Glutamatergic neuron (in vitro differentiated cells): ENCODE measurements around the gene KCNT1. TPM values are rescaled to one million over a fixed set of nuclear protein-coding genes. Genes with fewer than 3 reads are reported as not detected.

Experiments
- DNase-seq: peaks from one replicate; pipeline ENCODE4 v3.0.0; 2022
- H3K27ac Mint-ChIP-seq: one replicate; pipeline ENCODE4 v1.8.0; 2020; ENCODE audit warnings: mild to moderate bottlenecking, mixed read lengths, inconsistent platforms; ENCODE audit not compliant: unreplicated experiment
- H3K27me3 Mint-ChIP-seq: one replicate; pipeline ENCODE4 v1.8.0; 2020; ENCODE audit warnings: mild to moderate bottlenecking, moderate library complexity, mixed read lengths, inconsistent platforms; ENCODE audit not compliant: unreplicated experiment
- H3K36me3 Mint-ChIP-seq: one replicate; pipeline ENCODE4 v1.8.0; 2020; ENCODE audit warnings: mild to moderate bottlenecking, mixed read lengths, inconsistent platforms; ENCODE audit not compliant: unreplicated experiment
- H3K4me1 Mint-ChIP-seq: one replicate; pipeline ENCODE4 v1.8.0; 2020; ENCODE audit warnings: mild to moderate bottlenecking, low read depth, mixed read lengths, inconsistent platforms; ENCODE audit not compliant: unreplicated experiment
- H3K4me3 Mint-ChIP-seq: one replicate; pipeline ENCODE4 v1.8.0; 2020; ENCODE audit warnings: mild to moderate bottlenecking, mixed read lengths, inconsistent platforms; ENCODE audit not compliant: unreplicated experiment
- H3K9me3 Mint-ChIP-seq: one replicate; pipeline ENCODE4 v1.8.0; 2020; ENCODE audit warnings: mild to moderate bottlenecking, moderate library complexity, mixed read lengths, inconsistent platforms; ENCODE audit not compliant: unreplicated experiment
- CTCF ChIP-seq: fragments of 200-600 bp; sonication (generic); IDR thresholded peaks from one replicate; pipeline ENCODE4 v1.5.0; 2021; ENCODE audit not compliant: partially characterized antibody, unreplicated experiment
- total RNA-seq: library from RNA; stranded (reverse); fragmentation: NEBNext Ultra II Directional; extraction: Animal tissue kit (Norgen Biotek cat#: 25700); gene quantifications from one replicate; pipeline ENCODE4 v1.2.1, GENCODE V29; 2021; ENCODE audit not compliant: unreplicated experiment

Gene KCNT1
- total RNA-seq, 1 donor from 2014 or later, result 0.76 TPM

- Mint-ChIP-seq H3K4me1 (peaks cover 21% of the 10 kb centered on the region), H3K27ac (peak overlapping the region; percentile 84), H3K4me3 (peak overlapping the region; percentile 16), H3K9me3 (peaks cover 21% of the 10 kb centered on the region), H3K36me3 (peaks cover 6% of the 10 kb centered on the region), H3K27me3 (peaks cover 7% of the 10 kb centered on the region)
- DNase-seq, result no peak
- no peak for TF ChIP-seq CTCF
Measured at GRCh38 chr9:135821733-135822373, 119.9 kb downstream of the KCNT1 start.

- peaks cover 18% of the 10 kb centered on the region for H3K9me3 Mint-ChIP-seq
- TF ChIP-seq CTCF, result no peak
- H3K4me1 Mint-ChIP-seq, result peaks cover 20% of the 10 kb centered on the region
- peak overlapping the region; percentile 84 for H3K27ac Mint-ChIP-seq
- peak overlapping the region; percentile 16 for H3K4me3 Mint-ChIP-seq
- peaks cover 6% of the 10 kb centered on the region for H3K36me3 Mint-ChIP-seq
- DNase-seq, result no peak
- peaks cover 7% of the 10 kb centered on the region for H3K27me3 Mint-ChIP-seq
Measured at GRCh38 chr9:135822374-135822755, 120.4 kb downstream of the KCNT1 start.

GRCh38 chr9:135823036-135823435 is 121.1 kb downstream of the KCNT1 start:
- Mint-ChIP-seq H3K9me3 (peaks cover 18% of the 10 kb centered on the region), H3K4me3 (no peak overlapping the region), H3K4me1 (peaks cover 20% of the 10 kb centered on the region), H3K27ac (peak overlapping the region; percentile 39), H3K36me3 (peaks cover 6% of the 10 kb centered on the region), H3K27me3 (peaks cover 7% of the 10 kb centered on the region)
- no peak for TF ChIP-seq CTCF
- DNase-seq, result no peak

GRCh38 chr9:135825435-135826187 is 123.6 kb downstream of the KCNT1 start:
- no peak for DNase-seq
- H3K36me3 Mint-ChIP-seq, result peaks cover 12% of the 10 kb centered on the region
- no peak for TF ChIP-seq CTCF
- no peak overlapping the region for H3K27ac Mint-ChIP-seq
- peaks cover 7% of the 10 kb centered on the region for H3K27me3 Mint-ChIP-seq
- H3K4me3 Mint-ChIP-seq, result no peak overlapping the region
- peaks cover 24% of the 10 kb centered on the region for H3K4me1 Mint-ChIP-seq
- peaks cover 14% of the 10 kb centered on the region for H3K9me3 Mint-ChIP-seq

- DNase-seq, result no peak
- peaks cover 12% of the 10 kb centered on the region for H3K36me3 Mint-ChIP-seq
- H3K4me3 Mint-ChIP-seq, result peak overlapping the region; percentile 45
- H3K9me3 Mint-ChIP-seq, result peaks cover 14% of the 10 kb centered on the region
- peaks cover 6% of the 10 kb centered on the region for H3K27me3 Mint-ChIP-seq
- TF ChIP-seq CTCF, result no peak
- peaks cover 25% of the 10 kb centered on the region for H3K4me1 Mint-ChIP-seq
- H3K27ac Mint-ChIP-seq, result peak overlapping the region; percentile 39
Measured at GRCh38 chr9:135826188-135826545, 124.2 kb downstream of the KCNT1 start.
